Ovary (tissue), 3 donors: ENCODE data around the gene CBFB.

ENCODE experiments used
- POLR2A ChIP-seq: fragments of 450-650 bp; IDR thresholded peaks from one replicate; pipeline ENCODE4 v1.6.1; 2017; ENCODE audit warnings: antibody characterized with exemption, mild to moderate bottlenecking, moderate library complexity
- TF ChIP-seq, protein P1 (sequence below), 3 donors: fragments of 450-650 bp in 2 of 3; fragments of 200-600 bp in 1 of 3; IDR thresholded peaks; one replicate each; pipeline versions ENCODE4 v1.5.1 to v1.8.0; 2016 to 2022; ENCODE audit warnings: antibody characterized with exemption in 3 of 3, mild to moderate bottlenecking in 1 of 3
- donor health status: DM: no; HTN: no; CAD: no.

DNA sequence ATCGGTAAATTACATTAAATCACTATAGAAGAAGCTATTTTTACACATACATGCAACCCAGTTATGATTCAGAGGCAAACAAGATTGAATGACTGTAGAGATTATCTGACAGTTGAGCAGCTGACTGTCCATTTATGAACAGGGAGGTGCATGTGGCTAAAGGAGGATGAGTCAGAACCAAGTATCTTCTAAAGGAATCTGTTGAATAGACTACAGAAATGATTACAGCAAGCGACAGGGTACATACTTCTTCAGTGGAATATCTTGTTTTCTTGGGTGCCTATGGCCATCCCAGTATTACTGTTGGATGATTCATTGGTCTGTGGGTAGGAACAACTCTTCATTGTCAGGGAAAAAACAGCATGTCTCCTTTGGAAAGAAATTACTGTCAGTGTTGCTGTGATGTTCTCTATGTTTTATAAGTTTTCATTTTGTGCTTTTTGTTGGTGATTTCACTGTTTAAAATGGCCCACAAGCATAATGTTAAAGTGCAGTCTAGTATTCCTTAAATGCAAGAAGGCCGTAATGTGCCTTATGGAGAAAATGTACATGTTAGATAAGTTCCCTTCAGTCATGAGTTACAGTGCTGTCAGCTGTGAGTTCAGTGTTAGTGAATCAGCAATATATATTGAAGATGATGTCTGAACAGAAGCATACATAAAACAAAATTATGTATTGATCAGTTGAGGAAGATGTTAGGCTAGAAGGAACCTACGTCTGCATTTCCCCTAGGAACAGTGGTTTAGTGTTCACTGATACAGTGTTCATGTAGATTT lies 27.0 kb downstream of the CBFB start:
- TF ChIP-seq, protein P1, sequence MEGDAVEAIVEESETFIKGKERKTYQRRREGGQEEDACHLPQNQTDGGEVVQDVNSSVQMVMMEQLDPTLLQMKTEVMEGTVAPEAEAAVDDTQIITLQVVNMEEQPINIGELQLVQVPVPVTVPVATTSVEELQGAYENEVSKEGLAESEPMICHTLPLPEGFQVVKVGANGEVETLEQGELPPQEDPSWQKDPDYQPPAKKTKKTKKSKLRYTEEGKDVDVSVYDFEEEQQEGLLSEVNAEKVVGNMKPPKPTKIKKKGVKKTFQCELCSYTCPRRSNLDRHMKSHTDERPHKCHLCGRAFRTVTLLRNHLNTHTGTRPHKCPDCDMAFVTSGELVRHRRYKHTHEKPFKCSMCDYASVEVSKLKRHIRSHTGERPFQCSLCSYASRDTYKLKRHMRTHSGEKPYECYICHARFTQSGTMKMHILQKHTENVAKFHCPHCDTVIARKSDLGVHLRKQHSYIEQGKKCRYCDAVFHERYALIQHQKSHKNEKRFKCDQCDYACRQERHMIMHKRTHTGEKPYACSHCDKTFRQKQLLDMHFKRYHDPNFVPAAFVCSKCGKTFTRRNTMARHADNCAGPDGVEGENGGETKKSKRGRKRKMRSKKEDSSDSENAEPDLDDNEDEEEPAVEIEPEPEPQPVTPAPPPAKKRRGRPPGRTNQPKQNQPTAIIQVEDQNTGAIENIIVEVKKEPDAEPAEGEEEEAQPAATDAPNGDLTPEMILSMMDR (IDR thresholded peaks at IDR 0.05), result no peak
- TF ChIP-seq POLR2A, result no peak
